Activated CD4-positive, alpha-beta T cell treated with anti-CD3 and anti-CD28 coated beads for 24 hours (primary cell): ENCODE data around the gene REG4.

Experiments
- DNase-seq, 2 donors: peaks; one replicate each; pipeline ENCODE4 v3.0.0-alpha.2; 2020; ENCODE audit warnings: low read depth in 2 of 2

REG4 gene

DNA sequence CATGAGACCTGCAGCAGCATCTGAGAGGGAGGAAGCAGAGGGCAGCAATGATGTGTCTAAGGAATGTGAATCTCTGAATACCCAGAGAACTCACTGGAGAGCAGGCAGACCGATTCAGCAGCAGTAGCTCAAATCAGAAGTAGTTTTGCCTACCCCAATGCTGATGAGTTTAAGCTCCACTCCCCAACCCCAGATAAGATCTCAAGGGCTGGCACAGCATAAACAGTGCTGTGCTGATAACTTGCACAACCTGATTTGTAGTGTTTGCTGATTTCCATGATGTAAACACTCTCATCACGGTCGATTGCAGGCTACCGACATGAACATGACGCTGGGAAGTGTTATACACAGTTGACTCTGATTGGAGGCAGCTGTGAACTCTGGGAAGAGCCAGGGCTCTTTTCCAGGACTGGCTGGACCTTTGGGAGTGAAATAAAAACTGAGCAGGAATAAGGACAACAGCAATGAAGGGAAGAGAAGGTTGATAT is 31.3 kb downstream of the REG4 start:
- DNase-seq = no peak

GRCh38 chr1:119778886-119779560 is 32.2 kb downstream of the REG4 start:
- no peak for DNase-seq

DNA sequence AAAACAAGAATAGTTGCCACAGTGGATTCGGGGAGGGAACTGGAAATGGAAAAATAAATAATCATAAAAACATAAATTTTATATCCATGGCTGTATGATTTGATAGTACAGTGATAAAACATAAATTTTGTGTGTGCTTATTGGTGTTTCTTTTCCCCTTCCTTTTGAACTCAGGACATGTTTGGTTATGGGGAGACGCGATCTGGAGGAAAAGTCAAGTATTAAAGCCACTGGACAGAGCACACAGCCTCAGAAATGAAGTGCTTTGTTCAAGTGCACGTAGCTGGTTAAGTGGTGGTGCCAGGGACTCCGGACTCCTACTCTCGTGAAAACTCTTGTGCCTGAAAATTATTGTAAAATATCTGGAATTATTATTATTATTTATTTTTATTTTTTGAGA is 32.9 kb downstream of the REG4 start:
- DNase-seq = no peak

DNA sequence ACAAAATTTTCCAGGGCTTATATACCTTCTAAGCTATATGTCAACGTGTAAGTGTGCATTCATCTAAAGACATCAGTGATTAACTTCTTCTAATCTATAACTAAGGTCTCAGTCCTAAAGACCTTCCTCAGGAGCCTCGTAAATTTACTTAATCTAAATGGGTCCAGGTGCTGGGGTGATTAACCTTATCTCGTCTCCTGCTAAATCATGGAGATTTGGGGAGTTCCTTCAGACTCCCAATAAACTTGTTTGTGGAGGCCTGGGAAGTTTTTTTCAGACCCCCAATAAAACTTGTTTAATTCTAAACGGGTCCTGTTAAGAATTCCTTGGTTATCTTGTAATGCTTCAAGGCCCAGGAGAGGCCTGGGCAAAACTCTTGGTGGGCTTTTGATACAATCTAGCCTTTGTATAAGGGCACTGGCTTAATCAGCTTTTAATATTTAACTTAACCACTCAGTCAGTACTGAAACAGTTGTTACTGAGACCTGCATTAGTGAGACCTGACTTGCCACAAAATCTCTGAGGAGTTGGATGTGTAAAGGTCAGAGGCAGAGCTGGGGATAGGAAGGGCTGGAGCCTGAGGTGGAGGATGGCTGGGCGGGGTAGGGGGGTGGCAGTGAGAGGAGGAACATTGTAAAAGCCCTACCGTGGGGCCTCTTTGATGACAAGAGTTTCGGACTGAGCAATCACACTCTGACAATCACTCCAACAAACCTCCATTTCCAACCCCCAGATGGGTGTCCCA is 36.3 kb downstream of the REG4 start:
- DNase-seq = no peak

DNA sequence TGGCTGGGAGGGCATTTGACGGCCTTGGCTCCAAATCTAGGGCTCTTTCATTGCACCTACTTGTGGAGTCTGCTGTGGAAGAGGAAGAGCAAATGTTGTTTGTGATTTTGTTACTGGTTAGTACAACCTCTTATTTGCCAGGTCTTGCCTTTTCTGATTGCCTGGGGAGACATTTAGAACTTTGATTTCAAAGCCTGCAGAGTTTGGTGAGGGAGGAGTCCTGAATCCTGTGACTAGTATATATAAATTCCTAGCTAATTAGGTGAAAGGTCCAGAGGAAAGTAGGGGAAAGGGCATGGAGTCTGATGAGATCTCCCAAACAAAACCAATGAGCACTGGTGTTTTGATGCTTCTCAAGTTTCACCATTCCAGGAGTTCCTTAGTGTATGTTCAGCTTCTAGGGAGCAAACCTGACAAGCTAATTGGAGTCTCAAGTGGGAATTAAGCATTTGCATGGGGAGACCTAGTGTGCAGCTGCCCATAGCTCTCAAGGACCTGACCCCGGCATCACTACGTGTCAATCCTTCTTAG is 37.5 kb downstream of the REG4 start:
- DNase-seq = no peak

- DNase-seq = no peak
Observed at GRCh38 chr1:119772298-119772697, 39.0 kb downstream of the REG4 start.

GRCh38 chr1:119771770-119772169 is 39.5 kb downstream of the REG4 start:
- no peak for DNase-seq

- no peak for DNase-seq
Observed at GRCh38 chr1:119771016-119771415, 40.2 kb downstream of the REG4 start.

DNA sequence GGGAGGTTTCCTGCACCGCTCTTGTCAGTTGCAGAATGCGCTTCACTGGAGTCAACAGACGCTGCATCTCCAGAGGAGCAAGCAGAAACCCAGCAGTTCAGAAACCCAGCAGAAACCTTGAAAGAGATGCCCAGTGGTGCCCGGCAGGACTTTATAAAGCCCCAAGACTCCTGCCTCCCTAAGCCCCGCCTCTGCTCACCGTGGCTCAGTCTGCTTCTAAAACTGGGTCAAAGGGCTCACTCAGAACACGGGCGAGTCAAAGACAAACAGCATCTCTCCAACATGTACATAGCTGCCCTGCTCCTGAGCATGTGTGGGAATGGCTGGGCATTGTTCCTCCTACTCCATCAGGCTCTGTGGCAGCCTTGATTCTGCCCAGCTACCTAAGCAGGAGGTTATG is 42.5 kb downstream of the REG4 start, which contains the start of gene HMGCS2:
HMGCS2 (minus strand) TSS at position 128 of the 400 bp plus-strand sequence; CDS start at position 67, 61 bp downstream.
- no peak for DNase-seq

DNA sequence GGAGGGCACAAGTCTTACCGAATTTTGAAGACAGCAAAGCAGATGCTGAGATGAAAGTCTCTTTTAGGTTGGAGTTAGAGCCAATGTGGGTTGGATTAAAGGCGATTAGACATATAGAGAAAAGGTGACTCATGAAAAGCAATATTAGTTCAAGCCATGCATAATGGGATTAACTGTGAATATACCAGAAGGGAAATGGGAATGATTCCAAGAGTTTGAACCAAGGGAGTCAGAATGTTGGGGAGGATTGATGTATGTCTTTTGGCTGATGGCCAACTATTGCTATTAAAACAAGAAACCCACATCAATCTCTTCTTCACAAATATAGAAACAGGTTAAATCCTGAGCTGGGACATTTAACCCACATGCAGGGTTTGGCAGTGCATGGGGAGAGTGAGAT is 43.8 kb downstream of the REG4 start:
- DNase-seq = no peak

DNA sequence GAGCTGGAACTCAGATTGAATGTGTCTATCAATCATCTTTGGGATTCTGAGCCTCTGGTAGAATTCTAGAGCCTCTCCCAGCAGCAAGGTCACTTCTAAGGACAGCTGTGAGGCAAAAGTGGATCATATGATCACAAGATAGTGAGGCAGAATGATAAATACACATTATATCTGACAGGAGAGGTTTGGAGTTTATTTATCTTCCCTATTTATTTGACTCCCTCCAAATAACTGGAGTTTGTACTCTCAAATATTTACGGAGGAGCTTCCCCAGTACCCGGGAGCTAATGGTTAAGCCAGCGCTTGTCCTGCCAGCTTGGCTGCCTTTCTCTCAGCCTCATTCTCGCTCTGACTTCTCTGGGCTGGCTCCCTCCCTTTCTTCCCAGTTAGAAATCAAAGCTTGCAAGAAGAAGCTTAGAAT is 44.9 kb downstream of the REG4 start:
- no peak for DNase-seq

- no peak for DNase-seq
Observed at GRCh38 chr1:119764220-119764619, 47.0 kb downstream of the REG4 start.

- no peak for DNase-seq
Observed at GRCh38 chr1:119762953-119763352, 48.3 kb downstream of the REG4 start.

- DNase-seq = no peak
Observed at GRCh38 chr1:119762409-119762808, 48.9 kb downstream of the REG4 start.

GRCh38 chr1:119758584-119758983 is 52.7 kb downstream of the REG4 start:
- no peak for DNase-seq

GRCh38 chr1:119752592-119752991 is 58.7 kb downstream of the REG4 start:
- DNase-seq = no peak

DNA sequence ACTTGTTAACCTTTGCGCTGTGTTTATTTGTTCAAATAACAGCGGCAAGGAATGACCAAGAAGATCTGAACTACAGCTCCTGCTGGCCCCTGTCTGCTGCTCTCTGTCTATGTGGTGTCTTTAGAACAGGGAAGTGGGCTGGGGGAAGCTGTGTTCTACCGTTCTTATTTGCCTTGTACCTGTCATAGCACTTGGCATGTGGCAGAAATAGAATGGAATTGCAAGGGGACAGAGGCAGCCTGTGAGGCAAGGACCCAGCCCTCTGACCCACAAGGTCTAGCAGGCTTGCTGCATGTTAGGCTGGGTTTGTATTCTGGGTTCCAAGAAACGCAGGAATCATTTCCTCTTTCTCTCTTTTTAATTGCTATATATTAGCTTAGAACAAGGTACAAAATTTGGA is 63.2 kb downstream of the REG4 start:
- no peak for DNase-seq

GRCh38 chr1:119747451-119747850 is 63.8 kb downstream of the REG4 start:
- DNase-seq = no peak

DNA sequence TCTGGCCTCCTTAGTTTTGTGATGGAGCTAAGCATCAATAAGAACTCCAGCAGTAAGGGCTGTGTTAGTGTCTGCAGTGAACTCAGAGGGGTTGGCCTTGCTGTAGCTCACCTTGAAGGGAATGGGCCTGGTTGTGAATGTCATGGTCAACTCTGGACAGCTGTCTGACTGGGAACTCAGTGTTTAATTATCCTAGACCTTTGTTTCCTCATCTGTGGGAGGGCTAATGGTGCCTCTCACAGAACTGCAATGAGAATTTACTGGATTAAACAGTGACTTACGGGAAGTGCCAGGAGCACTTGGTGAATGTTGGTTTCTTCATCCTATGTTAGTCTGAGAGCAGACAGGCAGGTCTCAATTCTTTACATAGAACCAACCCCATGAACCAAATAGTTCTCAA is 66.2 kb downstream of the REG4 start:
- DNase-seq = no peak

- DNase-seq = no peak
Observed at GRCh38 chr1:119744598-119744942, 66.7 kb downstream of the REG4 start.
